Neural cell (in vitro differentiated cells): ENCODE measurements around the gene FRRS1L. TPM values are rescaled to one million over a fixed set of nuclear protein-coding genes. Genes with fewer than 3 reads are reported as not detected.

Experiments used
- H2AFZ ChIP-seq: fragments of 200-600, 300-800 bp; sonication (generic), shearing (Covaris generic); 2 replicates; pipeline ENCODE4 v1.6.0; 2014; ENCODE audit warnings: low read depth, mild to moderate bottlenecking, antibody characterized with exemption, low read length, moderate library complexity
- H3F3A ChIP-seq: fragments of 200-600 bp; shearing (Covaris generic); 2 replicates; pipeline ENCODE4 v1.6.1; 2016; ENCODE audit warnings: mild to moderate bottlenecking, moderate library complexity, mixed read lengths, antibody characterized with exemption, low read length; ENCODE audit not compliant: insufficient read depth, poor library complexity, severe bottlenecking
- H3K27ac ChIP-seq: fragments of 200-600, 300-800 bp; sonication (generic), shearing (Covaris generic); 2 replicates; pipeline ENCODE4 v1.5.1; 2014; ENCODE audit warnings: mild to moderate bottlenecking, low read length, moderate library complexity
- H3K27me3 ChIP-seq: fragments of 300-800, 200-600 bp; sonication (generic), shearing (Covaris generic); 2 replicates; pipeline ENCODE4 v1.6.0; 2014; ENCODE audit warnings: mild to moderate bottlenecking, low read depth, low read length, moderate library complexity; ENCODE audit not compliant: insufficient read depth
- H3K36me3 ChIP-seq: fragments of 300-800, 200-600 bp; sonication (generic), shearing (Covaris generic); 2 replicates; pipeline ENCODE4 v1.5.1; 2014; ENCODE audit warnings: mild to moderate bottlenecking, antibody characterized with exemption, low read length, moderate library complexity; ENCODE audit not compliant: insufficient read depth
- H3K4me2 ChIP-seq: fragments of 300-800, 200-600 bp; sonication (generic), shearing (Covaris generic); 2 replicates; pipeline ENCODE4 v1.6.0; 2014; ENCODE audit warnings: mild to moderate bottlenecking, low read length
- H3K4me3 ChIP-seq: fragments of 300-800, 200-600 bp; sonication (generic), shearing (Covaris generic); 2 replicates; pipeline ENCODE4 v1.5.1; 2014; ENCODE audit warnings: mild to moderate bottlenecking, low read length, moderate library complexity
- H3K79me2 ChIP-seq: fragments of 200-600 bp; shearing (Covaris generic); replicated peaks from 2 replicates; pipeline ENCODE4 v1.6.0; 2014; ENCODE audit warnings: mild to moderate bottlenecking, low read length, moderate library complexity; ENCODE audit not compliant: insufficient read depth
- H3K9ac ChIP-seq: fragments of 300-800, 200-600 bp; sonication (generic), shearing (Covaris generic); 2 replicates; pipeline ENCODE4 v1.6.1; 2016; ENCODE audit warnings: mild to moderate bottlenecking, low read length, mixed read lengths
- H3K9me2 ChIP-seq: fragments of 200-600 bp; shearing (Covaris generic); 2 replicates; pipeline ENCODE4 v1.6.1; 2016; ENCODE audit warnings: mild to moderate bottlenecking, low read length, mixed read lengths; ENCODE audit not compliant: insufficient read depth
- H3K9me3 ChIP-seq: fragments of 200-600, 300-800 bp; sonication (generic), shearing (Covaris generic); 2 replicates; pipeline ENCODE4 v1.6.1; 2016; ENCODE audit warnings: mild to moderate bottlenecking, mixed run types, low read length, moderate library complexity, mixed read lengths
- H4K20me1 ChIP-seq: fragments of 200-600 bp; shearing (Covaris generic); 2 replicates; pipeline ENCODE4 v1.6.1; 2016; ENCODE audit warnings: mild to moderate bottlenecking, mixed run types; ENCODE audit not compliant: insufficient read depth
- EP300 ChIP-seq: fragments of 450-650 bp; conservative IDR thresholded peaks from 2 replicates; pipeline ENCODE4 v1.6.1; 2014; ENCODE audit warnings: antibody characterized with exemption, mild to moderate bottlenecking, moderate library complexity; ENCODE audit not compliant: poor library complexity, severe bottlenecking
- EZH2 ChIP-seq: fragments of 200-600, 300-800 bp; shearing (Covaris generic), sonication (generic); IDR thresholded peaks from 2 replicates; pipeline ENCODE4 v1.6.1; 2014; ENCODE audit warnings: antibody characterized with exemption, low read length, borderline replicate concordance, mild to moderate bottlenecking; ENCODE audit not compliant: insufficient read depth, poor library complexity, severe bottlenecking
- MXI1 ChIP-seq: fragments of 450-650 bp; conservative IDR thresholded peaks from 2 replicates; pipeline ENCODE4 v1.6.1; 2014; ENCODE audit warnings: antibody characterized with exemption, mild to moderate bottlenecking; ENCODE audit not compliant: poor library complexity, severe bottlenecking
- POLR2AphosphoS5 ChIP-seq: IDR thresholded peaks from 2 replicates; pipeline ENCODE4 v1.6.1; 2012
- RAD21 ChIP-seq: fragments of 450-650 bp; conservative IDR thresholded peaks from 2 replicates; pipeline ENCODE4 v1.6.1; 2014; ENCODE audit warnings: antibody characterized with exemption, mild to moderate bottlenecking, moderate library complexity
- SMC3 ChIP-seq: fragments of 450-650 bp; conservative IDR thresholded peaks from 2 replicates; pipeline ENCODE4 v1.6.1; 2014; ENCODE audit warnings: antibody characterized with exemption, mild to moderate bottlenecking, moderate library complexity; ENCODE audit not compliant: poor library complexity
- TAF1 ChIP-seq: IDR thresholded peaks from 2 replicates; pipeline ENCODE4 v1.6.1; 2012; ENCODE audit warnings: low read depth
- polyA plus RNA-seq: library from polyadenylated mRNA; depleted of rRNA; stranded (reverse); fragments of >200 nt; gene quantifications from 2 replicates; pipeline ENCODE4 v1.2.3, GENCODE V29; 2014
- TF ChIP-seq, protein P1 (sequence below): fragments of 450-650 bp; IDR thresholded peaks from 2 replicates; pipeline ENCODE4 v1.5.1; 2014; ENCODE audit warnings: antibody characterized with exemption, mild to moderate bottlenecking, moderate library complexity; ENCODE audit not compliant: poor library complexity, severe bottlenecking
- TF ChIP-seq, protein P2 (sequence below): IDR thresholded peaks from 2 replicates; pipeline ENCODE4 v1.6.1; 2012; ENCODE audit warnings: borderline replicate concordance

The FRRS1L gene
- polyA plus RNA-seq, 1 donor from 2014 or later = 20.4 TPM

DNA sequence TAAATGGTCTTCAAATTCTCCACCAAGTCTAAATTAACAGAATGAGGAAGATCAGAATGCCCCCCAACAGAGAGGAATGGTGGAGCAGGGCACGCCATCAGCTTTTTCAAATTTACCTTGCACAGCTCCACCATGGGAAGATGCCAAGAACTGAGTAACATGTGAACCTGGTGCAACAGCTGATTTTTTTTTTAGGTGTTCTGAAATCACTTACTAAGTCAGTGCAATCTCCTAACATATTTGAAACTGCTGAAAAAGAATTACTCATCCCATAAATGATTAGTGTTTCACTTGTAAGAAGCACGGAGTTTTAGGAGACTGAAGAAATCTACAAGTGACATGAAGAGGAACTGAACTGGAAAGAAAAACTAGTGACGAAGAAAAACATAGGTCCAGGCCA lies 52.4 kb downstream of the FRRS1L start:
- Histone ChIP-seq H3K9ac (no peak overlapping the region), H3K79me2 (peaks cover 71% of the 10 kb centered on the region), H2AFZ (no peak overlapping the region), H3K9me3 (no peaks in the 10 kb centered on the region), H3K27me3 (no peaks in the 10 kb centered on the region), H3K9me2 (no peaks in the 10 kb centered on the region), H4K20me1 (no peaks in the 10 kb centered on the region), H3K27ac (no peak overlapping the region), H3K36me3 (no peaks in the 10 kb centered on the region), H3K4me2 (no peak overlapping the region), H3K4me3 (no peak overlapping the region), H3F3A (no peaks in the 10 kb centered on the region)
- TF ChIP-seq RAD21 (no peak), EZH2 (no peak), POLR2AphosphoS5 (no peak), EP300 (no peak), MXI1 (no peak), SMC3 (no peak), TAF1 (no peak)
- TF ChIP-seq, protein P1, sequence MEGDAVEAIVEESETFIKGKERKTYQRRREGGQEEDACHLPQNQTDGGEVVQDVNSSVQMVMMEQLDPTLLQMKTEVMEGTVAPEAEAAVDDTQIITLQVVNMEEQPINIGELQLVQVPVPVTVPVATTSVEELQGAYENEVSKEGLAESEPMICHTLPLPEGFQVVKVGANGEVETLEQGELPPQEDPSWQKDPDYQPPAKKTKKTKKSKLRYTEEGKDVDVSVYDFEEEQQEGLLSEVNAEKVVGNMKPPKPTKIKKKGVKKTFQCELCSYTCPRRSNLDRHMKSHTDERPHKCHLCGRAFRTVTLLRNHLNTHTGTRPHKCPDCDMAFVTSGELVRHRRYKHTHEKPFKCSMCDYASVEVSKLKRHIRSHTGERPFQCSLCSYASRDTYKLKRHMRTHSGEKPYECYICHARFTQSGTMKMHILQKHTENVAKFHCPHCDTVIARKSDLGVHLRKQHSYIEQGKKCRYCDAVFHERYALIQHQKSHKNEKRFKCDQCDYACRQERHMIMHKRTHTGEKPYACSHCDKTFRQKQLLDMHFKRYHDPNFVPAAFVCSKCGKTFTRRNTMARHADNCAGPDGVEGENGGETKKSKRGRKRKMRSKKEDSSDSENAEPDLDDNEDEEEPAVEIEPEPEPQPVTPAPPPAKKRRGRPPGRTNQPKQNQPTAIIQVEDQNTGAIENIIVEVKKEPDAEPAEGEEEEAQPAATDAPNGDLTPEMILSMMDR = no peak
- TF ChIP-seq, protein P2, sequence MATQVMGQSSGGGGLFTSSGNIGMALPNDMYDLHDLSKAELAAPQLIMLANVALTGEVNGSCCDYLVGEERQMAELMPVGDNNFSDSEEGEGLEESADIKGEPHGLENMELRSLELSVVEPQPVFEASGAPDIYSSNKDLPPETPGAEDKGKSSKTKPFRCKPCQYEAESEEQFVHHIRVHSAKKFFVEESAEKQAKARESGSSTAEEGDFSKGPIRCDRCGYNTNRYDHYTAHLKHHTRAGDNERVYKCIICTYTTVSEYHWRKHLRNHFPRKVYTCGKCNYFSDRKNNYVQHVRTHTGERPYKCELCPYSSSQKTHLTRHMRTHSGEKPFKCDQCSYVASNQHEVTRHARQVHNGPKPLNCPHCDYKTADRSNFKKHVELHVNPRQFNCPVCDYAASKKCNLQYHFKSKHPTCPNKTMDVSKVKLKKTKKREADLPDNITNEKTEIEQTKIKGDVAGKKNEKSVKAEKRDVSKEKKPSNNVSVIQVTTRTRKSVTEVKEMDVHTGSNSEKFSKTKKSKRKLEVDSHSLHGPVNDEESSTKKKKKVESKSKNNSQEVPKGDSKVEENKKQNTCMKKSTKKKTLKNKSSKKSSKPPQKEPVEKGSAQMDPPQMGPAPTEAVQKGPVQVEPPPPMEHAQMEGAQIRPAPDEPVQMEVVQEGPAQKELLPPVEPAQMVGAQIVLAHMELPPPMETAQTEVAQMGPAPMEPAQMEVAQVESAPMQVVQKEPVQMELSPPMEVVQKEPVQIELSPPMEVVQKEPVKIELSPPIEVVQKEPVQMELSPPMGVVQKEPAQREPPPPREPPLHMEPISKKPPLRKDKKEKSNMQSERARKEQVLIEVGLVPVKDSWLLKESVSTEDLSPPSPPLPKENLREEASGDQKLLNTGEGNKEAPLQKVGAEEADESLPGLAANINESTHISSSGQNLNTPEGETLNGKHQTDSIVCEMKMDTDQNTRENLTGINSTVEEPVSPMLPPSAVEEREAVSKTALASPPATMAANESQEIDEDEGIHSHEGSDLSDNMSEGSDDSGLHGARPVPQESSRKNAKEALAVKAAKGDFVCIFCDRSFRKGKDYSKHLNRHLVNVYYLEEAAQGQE = no peak

DNA sequence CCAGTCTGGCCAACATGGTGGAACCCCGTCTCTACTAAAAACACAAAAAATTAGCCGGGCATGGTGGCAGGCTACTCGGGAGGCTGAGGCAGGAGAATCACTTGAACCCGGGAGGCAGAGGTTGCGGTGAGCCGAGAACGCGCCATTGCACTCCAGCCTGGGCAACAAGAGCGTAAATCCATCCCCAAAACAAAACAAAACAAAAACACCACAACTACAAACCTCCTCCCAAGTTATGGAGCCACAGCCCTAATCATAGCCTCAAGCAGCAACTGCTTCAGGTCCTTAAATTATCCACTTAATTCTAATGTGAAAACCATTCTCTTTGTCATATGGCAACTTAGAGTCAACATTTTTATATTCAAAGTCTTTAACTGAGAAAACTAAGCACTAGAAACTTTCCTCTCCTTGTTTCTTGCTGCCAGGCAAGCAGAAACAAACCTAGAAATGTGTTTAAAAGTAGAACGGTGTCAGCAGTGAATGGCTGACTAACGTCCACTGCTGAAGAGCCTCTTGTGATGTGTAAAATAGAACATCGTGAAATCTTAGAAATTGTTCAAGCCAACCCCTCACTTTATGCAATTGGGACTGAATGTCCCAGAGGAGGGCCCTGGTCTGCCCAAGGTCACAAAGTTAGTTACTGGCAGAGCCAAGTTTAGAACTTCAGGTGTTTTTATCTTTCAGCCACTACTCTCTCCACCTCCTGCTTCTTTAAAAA lies 53.0 kb downstream of the FRRS1L start:
- Histone ChIP-seq H3K79me2 (peaks cover 78% of the 10 kb centered on the region), H3F3A (no peaks in the 10 kb centered on the region), H3K27ac (no peak overlapping the region), H3K27me3 (no peaks in the 10 kb centered on the region), H3K36me3 (no peaks in the 10 kb centered on the region), H4K20me1 (no peaks in the 10 kb centered on the region), H2AFZ (no peak overlapping the region), H3K9me2 (no peaks in the 10 kb centered on the region), H3K4me2 (no peak overlapping the region), H3K4me3 (no peak overlapping the region), H3K9ac (no peak overlapping the region), H3K9me3 (no peaks in the 10 kb centered on the region)
- no peak for TF ChIP-seq EZH2
